WTC11 (cell line): Measurements from ENCODE around the gene LAPTM5. TPM values are rescaled to one million over a fixed set of nuclear protein-coding genes. Genes with fewer than 3 reads are reported as not detected.

Experiments
- ATAC-seq: fragments of 200-7000 bp; cut with Tn5 transposase; 2 replicates; pipeline ENCODE4 v1.10.0; 2021; ENCODE audit warnings: mild to moderate bottlenecking, moderate library complexity
- CTCF ChIA-PET: fragments of 300-600 bp; sonication (Branson Sonifier 250); formaldehyde crosslinking; loops from one replicate; lab custom pipeline; 2021; ENCODE audit warnings: antibody characterized with exemption; lab: Charles Lee
- POLR2A ChIA-PET: fragments of 350-600 bp; sonication (Branson Sonifier 250); formaldehyde crosslinking; loops from one replicate; lab custom pipeline; 2021; ENCODE audit warnings: antibody characterized with exemption; lab: Charles Lee
- DNase-seq: peaks from one replicate; pipeline ENCODE4 v3.0.0; 2021; ENCODE audit warnings: low spot score
- H3K27ac Mint-ChIP-seq: 2 replicates; pipeline ENCODE4 v1.8.0; 2021; ENCODE audit warnings: mixed read lengths
- H3K27me3 Mint-ChIP-seq: 2 replicates; pipeline ENCODE4 v1.8.0; 2021; ENCODE audit warnings: low read depth, mild to moderate bottlenecking, moderate library complexity, mixed read lengths
- H3K36me3 Mint-ChIP-seq: 2 replicates; pipeline ENCODE4 v1.8.0; 2021; ENCODE audit warnings: mixed read lengths
- H3K4me1 Mint-ChIP-seq: 2 replicates; pipeline ENCODE4 v1.8.0; 2022; ENCODE audit warnings: mixed read lengths
- H3K4me3 Mint-ChIP-seq: 2 replicates; pipeline ENCODE4 v1.8.0; 2021; ENCODE audit warnings: mild to moderate bottlenecking, moderate library complexity, mixed read lengths
- H3K9me3 Mint-ChIP-seq: 2 replicates; pipeline ENCODE4 v1.8.0; 2021; ENCODE audit warnings: mixed read lengths
- ATF1 ChIP-seq: sonication (generic); formaldehyde crosslinking; IDR thresholded peaks from 2 replicates; pipeline ENCODE4 v1.8.1; 2023; ENCODE audit warnings: mild to moderate bottlenecking, moderate library complexity, missing genetic modification reagents
- ETV6 ChIP-seq: sonication (generic); formaldehyde crosslinking; IDR thresholded peaks from 2 replicates; pipeline ENCODE4 v1.8.1; 2022; ENCODE audit warnings: mild to moderate bottlenecking, missing genetic modification reagents
- FOXJ3 ChIP-seq: sonication (generic); formaldehyde crosslinking; IDR thresholded peaks from 2 replicates; pipeline ENCODE4 v1.9.0; 2021; ENCODE audit warnings: missing genetic modification reagents, mild to moderate bottlenecking, borderline replicate concordance
- FOXP4 ChIP-seq: sonication (generic); formaldehyde crosslinking; IDR thresholded peaks from 2 replicates; pipeline ENCODE4 v1.8.0; 2022; ENCODE audit warnings: mild to moderate bottlenecking, missing genetic modification reagents
- GRHL2 ChIP-seq: fragments of 250-450 bp; sonication (Bioruptor Pico); IDR thresholded peaks from 2 replicates; pipeline ENCODE4 v1.8.0; 2022; ENCODE audit warnings: mild to moderate bottlenecking, moderate library complexity; ENCODE audit not compliant: insufficient replicate concordance, severe bottlenecking
- NR3C1 ChIP-seq: sonication (generic); formaldehyde crosslinking; conservative IDR thresholded peaks from 2 replicates; pipeline ENCODE4 v1.8.1; 2023; ENCODE audit warnings: low read depth, mild to moderate bottlenecking, missing genetic modification reagents
- RELA ChIP-seq: sonication (generic); formaldehyde crosslinking; IDR thresholded peaks from 2 replicates; pipeline ENCODE4 v1.8.1; 2022; ENCODE audit warnings: missing genetic modification reagents, mild to moderate bottlenecking, borderline replicate concordance
- STAT6 ChIP-seq: sonication (generic); formaldehyde crosslinking; conservative IDR thresholded peaks from 2 replicates; pipeline ENCODE4 v1.8.1; 2023; ENCODE audit warnings: mild to moderate bottlenecking, low read depth, missing genetic modification reagents, moderate library complexity
- ZNF138 ChIP-seq: sonication (generic); formaldehyde crosslinking; conservative IDR thresholded peaks from 2 replicates; pipeline ENCODE4 v1.8.1; 2022; ENCODE audit warnings: mild to moderate bottlenecking, moderate library complexity, missing genetic modification reagents
- ZNF219 ChIP-seq: sonication (generic); formaldehyde crosslinking; IDR thresholded peaks from 2 replicates; pipeline ENCODE4 v1.8.0; 2023; ENCODE audit warnings: missing genetic modification reagents, mild to moderate bottlenecking, borderline replicate concordance
- ZNF263 ChIP-seq: sonication (generic); formaldehyde crosslinking; IDR thresholded peaks from 2 replicates; pipeline ENCODE4 v1.8.1; 2022; ENCODE audit warnings: low read depth, mild to moderate bottlenecking, moderate library complexity, missing genetic modification reagents
- ZNF281 ChIP-seq: sonication (generic); formaldehyde crosslinking; IDR thresholded peaks from 2 replicates; pipeline ENCODE4 v1.8.0; 2023; ENCODE audit warnings: mild to moderate bottlenecking, missing genetic modification reagents
- ZNF317 ChIP-seq: sonication (generic); formaldehyde crosslinking; IDR thresholded peaks from 2 replicates; pipeline ENCODE4 v1.8.1; 2023; ENCODE audit warnings: low read depth, mild to moderate bottlenecking, moderate library complexity, missing genetic modification reagents, borderline replicate concordance
- ZNF416 ChIP-seq: fragments of 250-450 bp; sonication (Bioruptor Pico); IDR thresholded peaks from 2 replicates; pipeline ENCODE4 v1.9.0; 2021; ENCODE audit warnings: mild to moderate bottlenecking, inconsistent platforms
- ZNF532 ChIP-seq: fragments of 250-450 bp; sonication (Bioruptor Pico); IDR thresholded peaks from 2 replicates; pipeline ENCODE4 v1.9.0; 2021; ENCODE audit warnings: mild to moderate bottlenecking, borderline replicate concordance
- total RNA-seq: library from RNA; stranded (reverse); gene quantifications from 3 replicates; pipeline ENCODE4 v1.2.3, GENCODE V29; 2021

LAPTM5 gene
- total RNA-seq, 1 experiment from 2014 or later = 1.3 TPM

GRCh38 chr1:30689901-30690645 is 67.5 kb downstream of the LAPTM5 start:
- H3K4me3 Mint-ChIP-seq = no peak overlapping the region
- ATAC-seq = no peak
- DNase-seq = no peak
- peaks cover 44% of the 10 kb centered on the region for H3K4me1 Mint-ChIP-seq
- no peaks in the 10 kb centered on the region for H3K36me3 Mint-ChIP-seq
- CTCF ChIA-PET = interaction anchor here (0.6 to 2.4 kb wide), 4 partner anchors 18 to 1201 kb away, joined by 3 to 13 read pairs (median 4); no protein-coding TSS in a partner anchor
- H3K9me3 Mint-ChIP-seq = no peaks in the 10 kb centered on the region
- H3K27me3 Mint-ChIP-seq = peaks cover 6% of the 10 kb centered on the region
- no peak overlapping the region for H3K27ac Mint-ChIP-seq
- TF ChIP-seq ATF1 (CRISPR knock-in tag) = no peak
- TF ChIP-seq ZNF263 (CRISPR knock-in tag) = no peak
- no peak for TF ChIP-seq ZNF281 (CRISPR knock-in tag)
- no peak for TF ChIP-seq ZNF317 (CRISPR knock-in tag)
- TF ChIP-seq FOXP4 = no peak
- TF ChIP-seq ZNF416 = no peak
- no peak for TF ChIP-seq ZNF138
- no peak for TF ChIP-seq STAT6 (CRISPR knock-in tag)
- no peak for TF ChIP-seq ZNF532 (CRISPR knock-in tag)
- no peak for TF ChIP-seq RELA (CRISPR knock-in tag)
- TF ChIP-seq FOXJ3 (CRISPR knock-in tag) = no peak
- no peak for TF ChIP-seq GRHL2 (CRISPR knock-in tag)
- no peak for TF ChIP-seq ETV6 (CRISPR knock-in tag)
- no peak for TF ChIP-seq ZNF219
- no peak for TF ChIP-seq NR3C1
- POLR2A ChIA-PET = interaction anchor here (0.6 kb wide), 2 partner anchors 41 to 134 kb away, joined by 3 to 8 read pairs; no protein-coding TSS in a partner anchor
